NCI-H510A treated with DMSO at 0.1 percent for 48 hours (cell line): ENCODE data around the gene SLC1A4.
"Not testable (repeated sequence)": the region's sequence is repeated elsewhere in the genome, so short reads cannot be mapped to it uniquely, and the experiment has no call there.

Experiments
- DNase-seq: peaks from one replicate; lab custom pipeline; 2025; lab: John Stamatoyannopoulos, UW

The SLC1A4 gene

DNA sequence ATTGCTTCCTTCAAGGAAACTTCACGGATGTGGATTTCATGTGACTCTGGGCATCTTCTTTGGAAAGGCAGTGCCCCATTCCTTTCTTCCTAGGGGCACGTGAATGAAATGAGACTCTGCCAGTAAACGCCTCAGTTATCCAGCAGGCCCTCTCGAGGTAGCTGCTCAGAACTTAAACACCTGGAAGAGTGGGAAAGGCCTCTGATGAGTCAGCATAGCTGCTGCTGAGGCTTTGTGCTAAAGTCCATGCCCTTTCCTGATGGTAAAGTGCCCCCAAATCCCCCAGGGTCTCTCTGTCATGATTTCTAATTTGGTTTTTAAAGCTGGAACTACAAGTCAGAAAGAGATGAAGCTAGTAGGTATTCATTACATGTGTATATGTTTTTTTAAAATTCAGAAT lies 3.8 kb downstream of the SLC1A4 start:
- DNase-seq: peak; percentile 50

DNA sequence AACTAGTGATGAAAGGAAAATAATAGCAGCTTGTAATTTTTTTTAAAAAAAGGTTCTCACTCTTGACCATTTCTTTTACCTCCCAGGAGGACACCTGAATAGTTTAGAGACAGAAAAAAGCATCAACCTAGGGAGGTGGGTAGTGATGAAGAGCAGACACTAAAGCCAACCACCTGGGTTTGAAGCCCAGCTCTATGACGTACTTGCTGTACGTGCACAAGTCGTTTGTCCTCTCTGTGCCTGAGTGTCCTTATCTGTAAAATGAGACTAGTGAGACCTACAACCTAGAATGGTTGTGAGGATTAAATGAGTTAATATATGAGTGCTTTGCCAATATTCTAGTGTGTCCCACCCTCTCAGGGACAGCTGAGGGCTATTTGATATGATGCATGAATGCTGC lies 5.8 kb downstream of the SLC1A4 start:
- DNase-seq: no peak

DNA sequence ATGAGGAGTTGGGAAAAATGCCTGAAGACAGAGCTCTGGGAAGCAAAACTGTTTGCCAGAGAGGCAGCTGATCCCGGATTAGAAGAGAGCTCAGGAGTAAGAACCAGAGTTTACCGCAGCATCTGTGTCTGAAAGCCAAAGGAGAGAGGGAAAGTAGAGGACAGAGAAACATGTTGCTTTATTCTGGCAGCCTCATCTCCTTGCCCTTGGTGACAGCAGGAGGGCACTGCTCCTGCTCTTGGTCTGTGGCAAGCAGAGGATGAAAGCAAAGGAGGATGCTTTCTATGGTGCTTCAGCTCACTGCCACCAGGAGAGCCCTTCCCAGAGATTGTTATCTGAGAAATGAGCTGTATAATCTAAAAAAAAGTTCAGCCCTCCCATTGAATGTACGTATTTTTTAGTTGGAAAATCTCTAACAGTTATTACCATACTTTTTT lies 7.7 kb downstream of the SLC1A4 start:
- DNase-seq: no peak

DNA sequence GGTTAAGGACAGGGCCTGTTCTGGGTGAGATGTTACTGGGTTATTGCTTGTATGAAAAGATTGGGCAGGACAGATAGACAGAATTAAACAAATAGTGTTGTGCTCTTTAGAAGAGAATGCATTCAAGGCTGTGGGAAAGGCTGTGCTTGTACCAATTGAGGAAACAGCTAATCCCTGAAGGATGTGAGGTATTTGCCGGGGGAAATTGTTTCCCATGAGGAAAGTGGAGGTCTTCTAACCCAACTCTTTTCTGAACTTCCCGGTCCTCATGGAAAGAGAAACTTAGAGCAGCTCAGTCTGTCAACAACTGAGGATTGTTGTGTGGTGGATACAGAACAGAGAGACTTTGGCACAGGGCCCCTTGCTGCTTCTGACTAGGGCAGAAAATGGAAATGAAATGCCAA lies 9.5 kb downstream of the SLC1A4 start:
- no peak for DNase-seq

DNA sequence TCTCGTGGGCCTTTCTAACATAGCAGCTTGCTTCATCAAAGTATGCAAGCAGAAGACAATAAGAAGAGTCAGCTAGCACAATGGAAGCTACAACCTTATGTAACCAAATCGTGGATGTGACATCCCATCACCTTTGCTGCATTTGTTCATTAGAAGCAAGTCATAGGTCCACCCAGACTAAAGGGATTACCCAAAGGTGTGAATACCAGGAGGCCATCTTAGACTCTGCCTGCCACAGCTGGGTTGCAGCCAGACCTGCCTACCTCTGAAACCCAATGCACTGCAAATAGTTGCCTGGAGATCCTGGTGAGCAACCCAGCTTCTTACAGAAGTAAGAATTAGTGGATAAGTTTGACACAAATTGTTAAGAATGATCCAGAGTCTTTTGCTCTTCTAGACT lies 10.6 kb downstream of the SLC1A4 start:
- no peak for DNase-seq

DNA sequence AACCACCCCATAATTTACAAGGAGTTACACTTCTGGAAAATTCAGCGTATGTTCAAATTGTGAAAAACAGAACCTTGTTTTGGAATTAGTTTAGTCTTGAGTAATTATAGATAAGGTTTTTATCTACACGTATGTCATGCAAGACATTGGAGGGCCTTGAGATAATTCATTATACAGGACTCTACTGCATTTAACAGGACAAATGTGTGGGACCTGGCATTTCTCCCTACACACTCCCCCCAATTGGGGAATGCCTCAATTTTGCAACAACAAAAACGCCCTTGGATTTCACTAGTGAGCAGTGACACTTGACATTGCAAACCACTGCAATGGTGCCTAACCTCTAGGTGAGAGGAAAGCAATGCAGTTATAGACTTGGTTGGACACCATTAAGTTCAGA lies 11.4 kb downstream of the SLC1A4 start:
- no peak for DNase-seq

DNA sequence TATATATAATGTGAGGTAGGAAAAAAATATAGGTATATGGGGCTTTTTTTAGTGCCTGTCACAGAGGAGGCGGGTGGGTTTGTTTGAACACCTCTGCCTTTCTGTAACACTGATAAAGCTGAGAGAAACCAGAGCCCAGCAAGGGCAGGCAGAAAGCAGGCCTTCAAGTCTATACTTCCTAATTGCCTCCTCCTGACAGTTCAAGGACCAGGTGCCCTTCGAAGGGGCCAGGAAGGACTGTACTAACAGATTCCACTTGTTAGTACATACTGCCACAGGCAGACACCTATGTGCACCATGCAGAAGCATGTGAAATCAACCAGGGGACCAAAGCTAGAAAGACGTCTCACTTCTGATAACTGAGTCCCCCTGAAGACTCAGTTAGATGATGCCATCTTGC lies 13.8 kb downstream of the SLC1A4 start:
- DNase-seq: no peak

DNA sequence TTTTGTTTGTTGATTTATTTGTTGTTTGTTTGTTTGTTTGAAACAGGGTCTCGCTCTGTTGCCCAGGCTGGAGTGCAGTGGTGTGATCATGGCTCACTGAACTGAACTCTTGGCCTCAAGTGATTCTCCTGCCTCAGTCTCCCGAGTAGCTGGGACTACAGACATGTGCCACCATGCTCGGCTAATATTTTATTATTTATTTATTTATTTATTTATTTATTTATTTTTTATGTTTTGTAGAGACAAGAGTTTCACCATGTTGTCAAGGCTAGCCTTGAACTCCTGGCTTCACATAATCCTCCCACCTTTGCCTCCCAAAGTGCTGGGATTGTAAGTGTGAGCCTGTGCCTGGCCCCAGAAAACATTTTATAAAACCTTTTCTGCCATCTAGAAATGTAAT lies 15.0 kb downstream of the SLC1A4 start:
- DNase-seq: not testable (repeated sequence)

DNA sequence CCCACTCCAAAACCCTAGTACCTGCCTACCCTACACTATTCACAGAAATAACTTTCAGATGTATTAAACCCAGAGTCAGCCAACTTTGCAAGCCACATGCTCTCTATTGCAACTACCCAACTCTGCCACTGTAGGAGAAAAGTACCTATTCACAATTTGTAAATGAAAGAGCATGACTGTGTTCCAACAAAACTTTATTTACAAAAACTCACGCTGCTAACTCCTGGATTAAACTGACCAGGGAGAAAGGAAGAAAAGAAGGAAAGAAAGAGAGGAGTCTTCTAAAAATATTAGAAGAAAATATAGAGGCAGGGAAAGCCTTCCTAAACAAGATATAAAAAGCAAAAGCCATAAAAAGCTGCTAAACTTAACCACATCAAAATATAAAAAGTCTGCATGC lies 24.6 kb downstream of the SLC1A4 start:
- no peak for DNase-seq

DNA sequence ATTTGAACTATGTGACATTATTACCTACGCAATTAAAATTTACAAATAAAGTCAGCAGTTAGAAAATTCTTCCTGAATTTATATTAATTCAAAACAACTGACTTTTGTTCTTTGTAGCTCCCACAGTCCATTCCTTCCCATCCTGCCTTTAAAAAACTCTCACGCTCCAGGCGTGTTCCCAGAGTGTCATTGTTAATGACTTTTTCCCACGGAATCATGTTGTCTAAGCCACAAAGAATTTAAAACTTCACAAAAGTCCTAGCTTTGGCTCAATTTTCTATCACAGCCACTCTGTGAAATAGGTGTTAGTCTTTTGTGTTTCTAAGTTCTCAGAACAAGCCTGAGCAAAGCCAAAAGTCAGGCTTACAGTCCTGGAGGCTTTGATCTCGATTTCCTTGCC lies 26.5 kb downstream of the SLC1A4 start:
- DNase-seq: no peak

DNA sequence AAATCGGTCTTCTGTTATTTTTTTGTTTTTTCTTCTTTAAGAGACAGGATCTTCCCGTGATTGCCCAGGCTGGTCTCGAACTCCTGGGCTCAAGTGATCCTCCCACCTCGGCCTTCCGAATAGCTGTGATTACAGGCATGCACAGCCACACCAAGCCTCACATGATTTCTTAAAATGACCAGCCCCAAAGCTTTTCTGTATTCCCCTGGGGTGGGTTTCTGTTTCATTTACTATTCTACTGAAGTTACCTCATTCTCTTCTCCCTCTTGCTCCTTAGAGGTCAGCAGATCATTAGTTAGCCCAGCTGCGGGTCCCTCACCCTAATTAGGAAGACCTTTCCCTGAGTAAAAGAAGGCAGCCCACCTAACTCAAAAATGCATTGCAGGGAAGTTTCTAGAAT lies 27.6 kb downstream of the SLC1A4 start:
- no peak for DNase-seq

DNA sequence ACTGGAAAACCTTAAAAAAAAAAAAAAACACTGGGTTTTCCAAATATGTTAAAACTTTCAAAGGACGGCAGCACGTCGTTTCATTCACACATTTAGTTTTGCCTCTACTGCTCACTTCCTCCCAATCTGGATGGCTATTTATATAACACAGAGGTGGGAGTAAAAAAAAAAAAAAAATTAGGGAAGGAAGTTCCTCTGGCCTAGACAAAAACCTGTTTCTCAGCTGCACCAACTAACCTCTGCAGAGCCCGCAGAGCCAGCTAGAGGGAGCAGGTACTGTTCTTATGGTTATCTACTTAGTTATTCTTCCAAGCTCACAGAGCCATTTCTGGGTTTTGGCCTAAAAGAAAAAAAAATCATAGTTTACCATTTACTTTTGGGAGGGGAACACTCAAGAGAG lies 28.1 kb downstream of the SLC1A4 start:
- no peak for DNase-seq

DNA sequence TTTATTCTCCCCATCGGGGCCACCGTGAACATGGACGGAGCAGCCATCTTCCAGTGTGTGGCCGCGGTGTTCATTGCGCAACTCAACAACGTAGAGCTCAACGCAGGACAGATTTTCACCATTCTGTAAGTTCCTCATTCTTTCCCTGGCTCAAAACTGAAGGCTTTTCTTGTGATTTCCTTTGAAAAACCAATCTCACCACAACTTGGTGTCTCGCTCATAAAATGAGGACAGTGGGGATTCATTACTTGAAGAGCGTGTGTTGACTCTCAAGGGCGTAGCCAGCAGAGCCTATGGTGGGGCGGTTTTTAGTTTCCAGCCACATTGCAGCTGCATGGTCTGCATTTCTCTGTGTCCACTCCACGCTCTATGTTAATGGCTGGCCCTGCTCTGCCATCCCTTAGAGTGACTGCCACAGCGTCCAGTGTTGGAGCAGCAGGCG lies 29.0 kb downstream of the SLC1A4 start:
- no peak for DNase-seq

DNA sequence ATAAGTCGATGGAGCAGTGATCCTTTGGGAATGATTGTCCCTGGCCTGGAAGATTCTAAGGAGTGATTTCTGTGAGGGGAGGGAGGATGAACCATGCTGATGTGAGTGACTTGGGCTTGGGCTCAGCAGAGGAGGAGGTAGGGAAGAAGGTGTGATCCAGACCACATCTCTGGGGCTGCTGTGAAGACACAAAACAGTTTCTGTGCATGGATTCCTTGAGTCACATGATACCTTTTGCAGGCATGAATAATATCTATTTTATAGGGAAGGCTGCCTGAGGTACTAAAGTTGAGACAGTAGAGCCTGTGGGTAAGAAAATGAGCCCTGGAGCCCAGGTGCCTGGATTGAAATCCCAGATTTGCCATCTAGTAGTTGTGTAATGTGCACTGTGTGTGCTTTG lies 29.8 kb downstream of the SLC1A4 start:
- no peak for DNase-seq

DNA sequence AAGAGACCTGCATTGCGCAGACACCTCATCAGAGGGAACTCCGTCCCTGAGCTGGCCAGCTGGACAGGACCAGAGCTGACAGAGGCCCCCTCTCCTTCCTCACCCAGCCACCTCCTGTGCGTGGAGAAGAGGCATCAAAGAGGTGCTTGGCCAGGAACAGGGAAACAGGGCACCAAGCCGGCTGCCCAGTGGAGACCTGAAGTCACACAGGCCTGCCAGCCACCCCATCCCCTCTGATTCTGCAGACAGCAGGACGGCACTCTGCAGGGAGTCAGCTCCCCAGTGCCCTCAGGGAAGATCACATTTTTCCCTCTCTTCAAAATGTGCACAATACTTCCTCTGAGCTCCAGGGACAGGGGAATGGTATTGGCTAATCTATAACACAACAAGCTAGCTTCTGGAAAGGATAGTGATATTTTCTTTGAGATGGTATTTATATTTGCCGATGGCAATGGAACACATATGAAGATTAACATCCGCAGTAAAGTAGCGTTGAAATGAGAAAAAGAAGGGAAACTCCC lies 30.5 kb downstream of the SLC1A4 start:
- DNase-seq: no peak

DNA sequence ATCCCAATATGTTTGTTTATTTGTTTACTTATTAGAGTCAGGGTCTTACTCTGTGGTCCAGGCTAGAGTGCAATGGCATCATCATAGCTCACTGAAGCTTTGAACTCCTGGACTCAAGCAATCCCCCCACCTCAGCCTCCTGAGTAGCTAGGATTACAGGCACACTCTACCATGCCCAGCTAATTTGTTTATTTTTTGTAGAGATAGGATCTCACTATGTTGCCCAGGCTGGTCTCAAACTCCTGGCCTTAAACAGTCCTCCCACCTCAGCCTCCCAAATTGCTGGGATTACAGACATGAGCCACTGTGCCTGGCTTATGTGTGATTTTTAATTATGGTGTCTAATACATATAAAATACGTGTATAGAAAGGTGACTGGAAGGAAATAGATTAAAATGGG lies 31.1 kb downstream of the SLC1A4 start:
- DNase-seq: not testable (repeated sequence)

DNA sequence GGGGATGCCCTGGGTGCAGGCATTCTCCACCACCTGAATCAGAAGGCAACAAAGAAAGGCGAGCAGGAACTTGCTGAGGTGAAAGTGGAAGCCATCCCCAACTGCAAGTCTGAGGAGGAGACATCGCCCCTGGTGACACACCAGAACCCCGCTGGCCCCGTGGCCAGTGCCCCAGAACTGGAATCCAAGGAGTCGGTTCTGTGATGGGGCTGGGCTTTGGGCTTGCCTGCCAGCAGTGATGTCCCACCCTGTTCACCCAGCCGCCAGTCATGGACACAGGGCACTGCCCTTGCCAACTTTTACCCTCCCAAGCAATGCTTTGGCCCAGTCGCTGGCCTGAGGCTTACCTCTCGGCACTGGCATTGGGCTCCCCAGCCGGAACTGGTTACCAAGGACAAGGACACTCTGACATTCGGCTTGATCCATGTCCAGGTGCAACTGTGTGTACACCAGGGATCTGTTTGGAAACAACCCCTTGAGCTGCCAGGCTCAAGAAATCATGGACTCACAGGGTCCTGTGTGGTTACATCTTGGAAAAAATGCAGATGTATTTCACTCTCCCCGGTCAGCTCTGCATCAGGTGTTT lies 31.8 kb downstream of the SLC1A4 start:
- no peak for DNase-seq

DNA sequence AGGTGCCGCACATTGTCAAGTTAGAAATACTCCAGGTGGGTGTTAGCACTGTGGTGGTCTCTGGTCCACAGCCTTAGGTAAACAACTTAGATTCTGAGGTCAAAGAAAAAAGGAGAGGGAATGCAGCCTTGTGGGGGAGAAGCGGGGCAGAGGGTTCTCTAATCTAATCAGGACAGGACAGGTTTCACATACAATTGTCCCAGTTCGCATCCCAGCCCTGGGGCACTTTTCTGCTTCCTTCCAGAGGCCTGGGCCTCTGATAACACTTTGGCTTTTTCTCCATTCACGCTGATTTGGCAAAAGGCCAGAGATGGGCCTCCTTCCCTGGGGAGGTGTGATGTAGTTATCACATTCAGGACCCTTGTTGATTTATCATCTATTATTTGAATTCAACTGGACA lies 32.5 kb downstream of the SLC1A4 start:
- DNase-seq: no peak

DNA sequence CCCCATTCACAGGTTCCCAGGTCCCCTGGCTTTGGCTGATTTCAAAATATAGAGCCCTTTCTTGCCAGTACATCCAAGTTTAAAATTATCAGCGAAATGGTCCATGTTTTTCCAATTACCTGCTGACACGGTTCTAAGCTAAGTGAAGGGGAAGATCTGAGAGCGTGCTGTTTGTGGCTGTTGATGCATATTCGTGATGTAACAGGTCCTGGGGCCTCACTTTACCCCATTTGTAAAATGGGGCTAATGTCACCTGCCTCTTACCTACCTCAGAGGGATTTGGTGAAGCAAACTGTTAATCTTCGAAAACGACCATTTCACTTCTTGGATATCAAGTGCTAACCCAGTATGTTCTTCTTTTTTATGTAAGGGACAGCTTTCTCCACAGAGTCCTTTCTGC lies 33.0 kb downstream of the SLC1A4 start:
- DNase-seq: no peak

DNA sequence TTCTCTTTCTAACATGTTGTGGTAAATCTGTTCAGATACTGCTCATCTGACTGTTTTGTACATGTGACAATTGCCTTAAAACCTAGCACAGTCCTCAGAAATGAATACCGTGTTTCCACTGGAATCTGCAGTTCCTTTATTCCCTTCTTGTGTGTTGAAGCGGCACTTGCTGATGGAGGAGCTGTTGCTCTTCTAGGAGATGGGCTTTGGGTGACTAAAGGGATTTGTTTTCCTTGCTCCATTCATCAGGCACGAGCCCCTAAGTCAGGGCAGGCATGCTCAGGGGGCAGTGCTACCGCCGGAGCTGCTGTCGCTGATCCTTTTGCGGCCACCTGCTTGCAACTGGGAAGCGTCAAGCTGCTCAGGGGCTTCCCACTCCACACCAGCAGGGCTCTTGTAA lies 34.5 kb downstream of the SLC1A4 start:
- DNase-seq: no peak

DNA sequence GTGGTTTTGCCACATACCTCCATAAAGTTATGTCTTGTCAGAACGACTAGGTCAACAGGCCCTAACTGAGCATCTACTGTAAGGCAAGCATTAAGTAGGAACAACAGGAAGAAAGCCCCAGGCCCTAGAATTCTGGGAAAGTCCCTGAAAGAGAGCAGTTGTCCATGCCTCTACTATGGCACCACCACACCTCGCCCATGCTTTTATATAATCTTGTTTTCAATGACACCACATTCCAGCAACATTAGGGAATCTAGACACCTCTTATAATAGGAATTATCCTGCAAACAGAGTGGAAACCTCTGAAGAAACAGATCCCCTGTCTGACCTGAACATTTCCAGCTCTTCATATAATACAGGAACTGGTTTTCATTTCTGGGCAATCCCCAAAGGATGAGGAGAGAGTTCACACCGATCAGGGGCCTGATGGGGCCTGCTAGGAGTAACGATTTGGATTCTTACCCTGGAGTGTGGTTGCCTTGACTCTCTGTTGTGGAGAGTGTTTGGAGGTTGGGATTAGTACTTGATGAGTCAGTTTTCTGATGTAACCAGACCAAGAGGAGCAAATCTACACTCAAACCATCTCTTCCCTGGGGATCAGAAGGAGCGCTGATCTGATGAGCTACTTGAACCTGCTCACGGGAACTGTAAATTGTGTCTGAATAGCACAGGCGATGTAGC lies 35.1 kb downstream of the SLC1A4 start:
- no peak for DNase-seq

DNA sequence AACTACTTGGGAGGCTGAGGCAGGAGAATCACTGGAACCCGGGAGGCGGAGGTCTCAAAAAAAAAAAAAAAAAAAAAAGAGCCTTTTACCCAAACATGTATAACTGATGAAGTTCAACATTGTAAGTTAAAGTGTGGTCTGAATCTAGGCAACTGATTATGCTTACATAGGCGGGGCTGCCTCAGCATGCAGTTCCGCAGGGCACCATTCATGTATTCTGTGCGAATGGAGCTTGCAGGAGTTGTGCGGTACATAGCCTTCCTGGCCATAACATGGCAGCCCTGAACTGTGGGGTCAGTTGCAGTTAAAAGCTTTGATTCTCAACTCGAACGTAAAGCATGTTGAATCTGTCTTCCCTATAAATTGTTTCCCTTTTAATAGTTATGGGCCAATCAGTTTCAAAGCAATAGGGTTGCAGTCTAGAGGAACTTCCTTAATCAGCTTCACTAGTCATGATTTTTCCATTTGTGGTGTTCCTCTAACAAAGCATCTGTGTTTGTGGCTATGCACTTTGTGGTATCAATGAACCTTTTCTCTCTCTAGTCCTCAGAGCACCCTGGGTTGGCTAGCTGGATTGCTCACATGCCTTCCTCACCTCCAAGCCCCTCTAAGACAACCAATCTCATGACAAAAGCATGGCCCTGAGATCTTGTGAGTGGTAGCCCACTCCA lies 36.4 kb downstream of the SLC1A4 start:
- DNase-seq: no peak

DNA sequence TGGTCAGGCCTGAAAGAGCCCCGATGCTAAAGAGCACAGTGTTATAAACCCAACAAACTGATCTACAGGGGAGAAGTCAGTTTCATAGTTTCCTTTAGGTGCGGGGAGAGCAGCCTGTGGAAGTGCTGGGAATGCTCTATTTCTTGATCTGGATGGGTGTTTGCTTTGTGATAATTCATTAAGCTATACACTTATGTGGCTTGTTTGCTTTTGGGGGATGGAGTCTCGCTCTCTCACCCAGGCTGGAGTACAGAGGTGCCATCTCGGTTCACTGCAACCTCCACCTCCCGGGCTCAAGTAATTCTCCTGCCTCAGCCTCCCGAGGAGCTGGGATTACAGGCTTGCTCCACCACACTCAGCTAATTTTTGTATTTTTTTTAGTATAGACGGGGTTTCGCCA lies 37.0 kb downstream of the SLC1A4 start:
- peak; percentile 39 for DNase-seq
